ENCODE data around the gene KIAA0408. TPM values are rescaled to one million over a fixed set of nuclear protein-coding genes. Genes with fewer than 3 reads are reported as not detected.

KIAA0408 gene
- total and polyA plus RNA-seq, 2 of the 8 experiments (the other 6 are each of a cell fraction or from before 2014, with no cell fraction given), result 3.3 to 10.8 TPM

DNA sequence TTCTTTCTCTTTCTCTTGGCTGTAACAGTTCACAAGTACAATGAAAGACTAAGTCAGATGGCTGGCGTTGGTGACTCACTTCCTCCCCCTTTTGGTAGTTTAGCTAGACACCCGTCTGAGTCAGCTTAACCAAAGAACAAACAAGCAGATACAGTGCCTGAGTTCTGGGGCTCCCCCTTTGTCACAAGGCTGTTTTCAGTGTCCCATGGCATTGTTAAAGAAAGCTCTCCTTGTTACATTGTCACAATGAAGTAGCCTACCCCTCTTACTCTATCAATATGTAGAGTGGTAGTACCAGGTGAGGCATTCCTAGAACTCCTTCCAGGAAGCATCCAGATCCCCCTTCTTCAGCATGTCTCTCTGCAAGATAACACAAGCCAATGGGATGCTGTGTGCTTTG is 38.6 kb downstream of the KIAA0408 start:
- Histone ChIP-seq H3K27me3 (replicated peaks in 1 of 4; ENCODE audit: control insufficient read depth in 3 of 4, extremely low read depth in 1 of 4, insufficient read depth in 3 of 4, low read length in 3 of 4) (no peaks in the 10 kb centered on the region), H4K5ac (ENCODE audit: insufficient read length, low read depth, low read length) (no peak overlapping the region), H3K9ac (replicated peaks in 1 of 4; ENCODE audit: extremely low read depth in 1 of 4, low read depth in 3 of 4, low read length in 3 of 4) (no peak overlapping the region), H3K4me3 (ENCODE audit: extremely low read depth in 1 of 4, insufficient read depth in 2 of 4, low read depth in 3 of 4, low read length in 4 of 4) (no peak overlapping the region), H2AFZ (ENCODE audit: low read length) (peak overlapping the region; percentile 95), H2AK5ac (ENCODE audit: low read depth, low read length) (no peak overlapping the region), H3K18ac (ENCODE audit: extremely low read depth, low read length) (no peak overlapping the region), H3K4me2 (ENCODE audit: insufficient read depth in 1 of 2, low read depth in 2 of 2, low read length in 2 of 2) (no peak overlapping the region), H3K36me3 (ENCODE audit: control insufficient read depth in 2 of 4, insufficient read depth in 4 of 4, low read length in 3 of 4) (no peaks in the 10 kb centered on the region), H2BK120ac (replicated peaks; ENCODE audit: low read depth, low read length) (no peak overlapping the region), H3K4ac (replicated peaks; ENCODE audit: insufficient read length, low read depth, low read length) (no peak overlapping the region), H3K56ac (replicated peaks; ENCODE audit: insufficient read length, low read depth, low read length) (no peak overlapping the region), H3K27ac (ENCODE audit: low read depth, low read length) (no peak overlapping the region), H3K9me3 (ENCODE audit: insufficient read depth in 2 of 2, low read depth in 1 of 2, low read length in 1 of 2) (no peaks in the 10 kb centered on the region; a peak in 1 of 4 replicates), H2BK5ac (ENCODE audit: low read depth, low read length) (no peak overlapping the region), H2BK20ac (ENCODE audit: low read length) (no peak overlapping the region), H3K79me1 (ENCODE audit: low read depth, low read length) (no peaks in the 10 kb centered on the region), H4K91ac (replicated peaks; ENCODE audit: insufficient read length, low read length) (no peak overlapping the region), H4K8ac (ENCODE audit: extremely low read depth, insufficient read depth, low read length) (no peak overlapping the region), H3K4me1 (replicated peaks in 1 of 4; ENCODE audit: control insufficient read depth in 3 of 4, insufficient read depth in 4 of 4, low read length in 3 of 4) (peaks cover 0 to 4% (median 0%) of the 10 kb centered on the region in 4 experiments; a peak in 2 of 7 replicates), H4K20me1 (replicated peaks in 1 of 2; ENCODE audit: control insufficient read depth in 1 of 2, insufficient read depth in 2 of 2, low read length in 2 of 2) (no peaks in the 10 kb centered on the region), H2BK15ac (ENCODE audit: low read length) (no peak overlapping the region), H3K23ac (ENCODE audit: insufficient read length) (no peak overlapping the region), H2BK12ac (ENCODE audit: low read depth, low read length) (no peak overlapping the region), H3K23me2 (ENCODE audit: low read depth, low read length) (no peaks in the 10 kb centered on the region), H3K79me2 (ENCODE audit: control insufficient read depth in 1 of 2, insufficient read depth in 2 of 2, low read length in 2 of 2) (no peaks in the 10 kb centered on the region), H3K14ac (ENCODE audit: insufficient read length) (no peak overlapping the region)
- CTCF ChIA-PET (ENCODE audit: partially characterized antibody), result interaction anchor here (0.7 to 3.6 kb wide), 25 partner anchors 8 to 233 kb away, joined by 3 to 25 read pairs (median 4); partner anchors contain the start of gene KIAA0408
- peak; percentile 97 for FAIRE-seq
- peak in 1 of 2 experiments; percentile 86 for DNase-seq (ENCODE audit: low read depth in 1 of 2, low spot score in 2 of 2)
- POLR2A ChIA-PET (ENCODE audit: partially characterized antibody), result interaction anchor here (0.9 to 1.0 kb wide), 2 partner anchors 10 to 78 kb away, joined by 3 read pairs; no protein-coding TSS in a partner anchor
- 0% methylated on average over 2 of the region's 2 CpGs; no CpG with 5 or more reads in 1 of the 2 experiments for WGBS, 2 experiments (ENCODE audit: extremely low coverage in 1 of 2, insufficient coverage in 1 of 2, insufficient read length in 1 of 2, insufficient replicate concordance in 2 of 2, low coverage in 1 of 2, low lambda C conversion rate in 2 of 2, missing lambda C conversion rate in 1 of 2)
- no peak for TF ChIP-seq SP2 (IDR thresholded peaks at IDR 0.05; ENCODE audit: low read length)
- TF ChIP-seq JUN (IDR thresholded peaks at IDR 0.05; ENCODE audit: low read depth, low read length), result peak; percentile 82; the same call in 1 of the 2 replicates
- 0 out of 2 replicates have a peak, but pooled peaks have one; percentile 33 for TF ChIP-seq CREB1 (IDR thresholded peaks at IDR 0.05)
- TF ChIP-seq GTF2F1 (IDR thresholded peaks at IDR 0.05; ENCODE audit: borderline replicate concordance, low read depth, low read length), result no peak
- TF ChIP-seq, protein P1, sequence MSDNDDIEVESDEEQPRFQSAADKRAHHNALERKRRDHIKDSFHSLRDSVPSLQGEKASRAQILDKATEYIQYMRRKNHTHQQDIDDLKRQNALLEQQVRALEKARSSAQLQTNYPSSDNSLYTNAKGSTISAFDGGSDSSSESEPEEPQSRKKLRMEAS (IDR thresholded peaks at IDR 0.05), result no peak
- no peak for TF ChIP-seq SIX5 (IDR thresholded peaks at IDR 0.05; ENCODE audit: low read depth, low read length)
- no peak for TF ChIP-seq KDM4A (IDR thresholded peaks at IDR 0.05; ENCODE audit: low read depth, low read length, severe bottlenecking)
- TF ChIP-seq, protein P2, sequence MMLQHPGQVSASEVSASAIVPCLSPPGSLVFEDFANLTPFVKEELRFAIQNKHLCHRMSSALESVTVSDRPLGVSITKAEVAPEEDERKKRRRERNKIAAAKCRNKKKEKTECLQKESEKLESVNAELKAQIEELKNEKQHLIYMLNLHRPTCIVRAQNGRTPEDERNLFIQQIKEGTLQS (IDR thresholded peaks at IDR 0.05; ENCODE audit: insufficient read depth, low read depth, low read length), result no peak
- TF ChIP-seq TBP (IDR thresholded peaks at IDR 0.05; ENCODE audit: low read depth, low read length), result no peak
- TF ChIP-seq HDAC6 (IDR thresholded peaks at IDR 0.05; ENCODE audit: low read depth, low read length), result no peak
- TF ChIP-seq, protein P3, sequence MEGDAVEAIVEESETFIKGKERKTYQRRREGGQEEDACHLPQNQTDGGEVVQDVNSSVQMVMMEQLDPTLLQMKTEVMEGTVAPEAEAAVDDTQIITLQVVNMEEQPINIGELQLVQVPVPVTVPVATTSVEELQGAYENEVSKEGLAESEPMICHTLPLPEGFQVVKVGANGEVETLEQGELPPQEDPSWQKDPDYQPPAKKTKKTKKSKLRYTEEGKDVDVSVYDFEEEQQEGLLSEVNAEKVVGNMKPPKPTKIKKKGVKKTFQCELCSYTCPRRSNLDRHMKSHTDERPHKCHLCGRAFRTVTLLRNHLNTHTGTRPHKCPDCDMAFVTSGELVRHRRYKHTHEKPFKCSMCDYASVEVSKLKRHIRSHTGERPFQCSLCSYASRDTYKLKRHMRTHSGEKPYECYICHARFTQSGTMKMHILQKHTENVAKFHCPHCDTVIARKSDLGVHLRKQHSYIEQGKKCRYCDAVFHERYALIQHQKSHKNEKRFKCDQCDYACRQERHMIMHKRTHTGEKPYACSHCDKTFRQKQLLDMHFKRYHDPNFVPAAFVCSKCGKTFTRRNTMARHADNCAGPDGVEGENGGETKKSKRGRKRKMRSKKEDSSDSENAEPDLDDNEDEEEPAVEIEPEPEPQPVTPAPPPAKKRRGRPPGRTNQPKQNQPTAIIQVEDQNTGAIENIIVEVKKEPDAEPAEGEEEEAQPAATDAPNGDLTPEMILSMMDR (IDR thresholded peaks at IDR 0.05; ENCODE audit: control extremely low read depth in 1 of 3, insufficient read depth in 1 of 3, low read depth in 1 of 3, low read length in 3 of 3), result peak; percentile 23 to 76 (median 70)

Data from H1 (cell line).